ENCODE measurements around the gene SOX4.

SOX4 gene

GRCh38 chr6:21595285-21596144, 2.0 kb downstream of the SOX4 start:
- H2BK120ac ChIP-seq (ENCODE audit: low read depth, low read length), result peak overlapping the region; percentile 79
- peak overlapping the region; percentile 97 for H3K9ac ChIP-seq (ENCODE audit: low read length)
- peaks cover 2% of the 10 kb centered on the region for H3K79me1 ChIP-seq (replicated peaks; ENCODE audit: low read length, poor library complexity, severe bottlenecking)
- peak; percentile 30 for DNase-seq
- H3K4me2 ChIP-seq (ENCODE audit: low read length, poor library complexity, severe bottlenecking), result peak overlapping the region; percentile 65
- H2BK15ac ChIP-seq (ENCODE audit: low read depth, poor library complexity, severe bottlenecking), result peak overlapping the region; percentile 48
- peak overlapping the region; percentile 47 for H2AK5ac ChIP-seq (ENCODE audit: low read length, severe bottlenecking)
- H3K27me3 ChIP-seq (ENCODE audit: control insufficient read depth in 1 of 2, insufficient read depth in 1 of 2, low read length in 2 of 2), result no peaks in the 10 kb centered on the region
- peak overlapping the region in 1 of 2 experiments; percentile 93 for H3K14ac ChIP-seq (ENCODE audit: low read length in 2 of 2)
- peaks cover 0 to 16% of the 10 kb centered on the region in 2 experiments for H3K36me3 ChIP-seq (ENCODE audit: control insufficient read depth in 1 of 2, insufficient read depth in 2 of 2, low read depth in 1 of 2, low read length in 2 of 2)
- peak overlapping the region; percentile 98 for H2BK5ac ChIP-seq (ENCODE audit: low read depth, low read length, poor library complexity, severe bottlenecking)
- peak overlapping the region; percentile 59 to 84 for H2BK12ac ChIP-seq (ENCODE audit: low read length in 2 of 2)
- peak overlapping the region; percentile 96 to 97 for H3K4me3 ChIP-seq (ENCODE audit: insufficient read depth in 1 of 2, low read depth in 1 of 2, low read length in 2 of 2)
- H4K91ac ChIP-seq (ENCODE audit: low read length), result peak overlapping the region; percentile 90
- whole genome bisulfite sequencing, result 1% methylated on average over 94 of the region's 108 CpGs
- H3K18ac ChIP-seq (ENCODE audit: low read depth in 1 of 2, low read length in 2 of 2), result peak overlapping the region; percentile 95 to 99
- peak overlapping the region; percentile 20 to 92 for H3K23ac ChIP-seq (ENCODE audit: low read length in 2 of 2)
- peaks cover 1% of the 10 kb centered on the region for H3K4me1 ChIP-seq (ENCODE audit: control insufficient read depth, insufficient read depth, low read depth, low read length)
- no peaks in the 10 kb centered on the region for H3K9me3 ChIP-seq (ENCODE audit: control insufficient read depth, low read length)
- peak overlapping the region; percentile 92 for H3K27ac ChIP-seq (ENCODE audit: low read length, poor library complexity, severe bottlenecking)
- peak overlapping the region; percentile 97 to 98 for H3K4ac ChIP-seq (ENCODE audit: low read depth in 1 of 2, low read length in 2 of 2)
- peak overlapping the region; percentile 10 for H2AFZ ChIP-seq (ENCODE audit: low read depth, low read length)
- H4K8ac ChIP-seq (ENCODE audit: low read length), result peak overlapping the region; percentile 84

DNA sequence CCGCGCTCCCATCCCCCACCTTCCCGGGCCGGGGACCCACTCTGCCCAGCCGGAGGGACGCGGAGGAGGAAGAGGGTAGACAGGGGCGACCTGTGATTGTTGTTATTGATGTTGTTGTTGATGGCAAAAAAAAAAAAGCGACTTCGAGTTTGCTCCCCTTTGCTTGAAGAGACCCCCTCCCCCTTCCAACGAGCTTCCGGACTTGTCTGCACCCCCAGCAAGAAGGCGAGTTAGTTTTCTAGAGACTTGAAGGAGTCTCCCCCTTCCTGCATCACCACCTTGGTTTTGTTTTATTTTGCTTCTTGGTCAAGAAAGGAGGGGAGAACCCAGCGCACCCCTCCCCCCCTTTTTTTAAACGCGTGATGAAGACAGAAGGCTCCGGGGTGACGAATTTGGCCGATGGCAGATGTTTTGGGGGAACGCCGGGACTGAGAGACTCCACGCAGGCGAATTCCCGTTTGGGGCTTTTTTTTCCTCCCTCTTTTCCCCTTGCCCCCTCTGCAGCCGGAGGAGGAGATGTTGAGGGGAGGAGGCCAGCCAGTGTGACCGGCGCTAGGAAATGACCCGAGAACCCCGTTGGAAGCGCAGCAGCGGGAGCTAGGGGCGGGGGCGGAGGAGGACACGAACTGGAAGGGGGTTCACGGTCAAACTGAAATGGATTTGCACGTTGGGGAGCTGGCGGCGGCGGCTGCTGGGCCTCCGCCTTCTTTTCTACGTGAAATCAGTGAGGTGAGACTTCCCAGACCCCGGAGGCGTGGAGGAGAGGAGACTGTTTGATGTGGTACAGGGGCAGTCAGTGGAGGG, 2.8 kb downstream of the SOX4 start:
- peak overlapping the region in 1 of 2 experiments; percentile 78 for H3K4ac ChIP-seq (ENCODE audit: low read depth in 1 of 2, low read length in 2 of 2)
- H3K27ac ChIP-seq (ENCODE audit: low read length, poor library complexity, severe bottlenecking), result peak overlapping the region; percentile 92
- 1% methylated on average over 27 of the region's 43 CpGs for WGBS
- H3K18ac ChIP-seq (ENCODE audit: low read depth in 1 of 2, low read length in 2 of 2), result peak overlapping the region; percentile 28 to 99
- peak overlapping the region; percentile 46 for H2AK5ac ChIP-seq (ENCODE audit: low read length, severe bottlenecking)
- peaks cover 0 to 16% of the 10 kb centered on the region in 2 experiments for H3K36me3 ChIP-seq (ENCODE audit: control insufficient read depth in 1 of 2, insufficient read depth in 2 of 2, low read depth in 1 of 2, low read length in 2 of 2)
- H2AFZ ChIP-seq (ENCODE audit: low read depth, low read length), result no peak overlapping the region
- H3K27me3 ChIP-seq (ENCODE audit: control insufficient read depth in 1 of 2, insufficient read depth in 1 of 2, low read length in 2 of 2), result no peaks in the 10 kb centered on the region
- H3K4me3 ChIP-seq (ENCODE audit: insufficient read depth in 1 of 2, low read depth in 1 of 2, low read length in 2 of 2), result peak overlapping the region; percentile 96 to 97
- H2BK120ac ChIP-seq (ENCODE audit: low read depth, low read length), result peak overlapping the region; percentile 71
- peak overlapping the region; percentile 83 for H4K91ac ChIP-seq (ENCODE audit: low read length)
- peak overlapping the region; percentile 50 for H4K8ac ChIP-seq (ENCODE audit: low read length)
- H3K79me1 ChIP-seq (replicated peaks; ENCODE audit: low read length, poor library complexity, severe bottlenecking), result peaks cover 2% of the 10 kb centered on the region
- no peak overlapping the region for H3K23ac ChIP-seq (ENCODE audit: low read length in 2 of 2)
- H3K14ac ChIP-seq (ENCODE audit: low read length in 2 of 2), result no peak overlapping the region
- peaks cover 1% of the 10 kb centered on the region for H3K4me1 ChIP-seq (ENCODE audit: control insufficient read depth, insufficient read depth, low read depth, low read length)
- H2BK15ac ChIP-seq (ENCODE audit: low read depth, poor library complexity, severe bottlenecking), result peak overlapping the region; percentile 26
- peak overlapping the region in 1 of 2 experiments; percentile 64 for H2BK12ac ChIP-seq (ENCODE audit: low read length in 2 of 2)
- H3K9me3 ChIP-seq (ENCODE audit: control insufficient read depth, low read length), result no peaks in the 10 kb centered on the region
- peak overlapping the region; percentile 97 for H3K9ac ChIP-seq (ENCODE audit: low read length)
- H3K4me2 ChIP-seq (ENCODE audit: low read length, poor library complexity, severe bottlenecking), result peak overlapping the region; percentile 65
- DNase-seq, result peak; percentile 69
- H2BK5ac ChIP-seq (ENCODE audit: low read depth, low read length, poor library complexity, severe bottlenecking), result peak overlapping the region; percentile 51

- 0% methylated on average over 6 of the region's 14 CpGs for WGBS
- Histone ChIP-seq H2BK12ac (ENCODE audit: low read length in 2 of 2) (no peak overlapping the region), H3K4me3 (ENCODE audit: insufficient read depth in 1 of 2, low read depth in 1 of 2, low read length in 2 of 2) (peak overlapping the region; percentile 96 to 97)
Observed at GRCh38 chr6:21596949-21597682, 3.6 kb downstream of the SOX4 start.

More at GRCh38 chr6:21596949-21597682, 3.6 kb downstream of the SOX4 start:
- no peaks in the 10 kb centered on the region for H3K9me3 ChIP-seq (ENCODE audit: control insufficient read depth, low read length)
- H3K14ac ChIP-seq (ENCODE audit: low read length in 2 of 2), result no peak overlapping the region
- H3K4ac ChIP-seq (ENCODE audit: low read depth in 1 of 2, low read length in 2 of 2), result no peak overlapping the region
- no peak overlapping the region for H2AFZ ChIP-seq (ENCODE audit: low read depth, low read length)
- peak overlapping the region; percentile 97 for H3K9ac ChIP-seq (ENCODE audit: low read length)
- H3K27me3 ChIP-seq (ENCODE audit: control insufficient read depth in 1 of 2, insufficient read depth in 1 of 2, low read length in 2 of 2), result no peaks in the 10 kb centered on the region
- peak overlapping the region; percentile 92 for H3K27ac ChIP-seq (ENCODE audit: low read length, poor library complexity, severe bottlenecking)
- no peak overlapping the region for H4K8ac ChIP-seq (ENCODE audit: low read length)
- H3K23ac ChIP-seq (ENCODE audit: low read length in 2 of 2), result no peak overlapping the region
- no peak overlapping the region for H2BK15ac ChIP-seq (ENCODE audit: low read depth, poor library complexity, severe bottlenecking)
- H3K4me2 ChIP-seq (ENCODE audit: low read length, poor library complexity, severe bottlenecking), result no peak overlapping the region
- peaks cover 1% of the 10 kb centered on the region for H3K4me1 ChIP-seq (ENCODE audit: control insufficient read depth, insufficient read depth, low read depth, low read length)
- H2BK120ac ChIP-seq (ENCODE audit: low read depth, low read length), result peak overlapping the region; percentile 71
- H2BK5ac ChIP-seq (ENCODE audit: low read depth, low read length, poor library complexity, severe bottlenecking), result peak overlapping the region; percentile 51
- H3K18ac ChIP-seq (ENCODE audit: low read depth in 1 of 2, low read length in 2 of 2), result no peak overlapping the region
- H3K36me3 ChIP-seq (ENCODE audit: control insufficient read depth in 1 of 2, insufficient read depth in 2 of 2, low read depth in 1 of 2, low read length in 2 of 2), result peaks cover 0 to 18% of the 10 kb centered on the region in 2 experiments
- H4K91ac ChIP-seq (ENCODE audit: low read length), result no peak overlapping the region
- no peak overlapping the region for H2AK5ac ChIP-seq (ENCODE audit: low read length, severe bottlenecking)
- peak; percentile 71 for DNase-seq
- H3K79me1 ChIP-seq (replicated peaks; ENCODE audit: low read length, poor library complexity, severe bottlenecking), result peaks cover 2% of the 10 kb centered on the region
